Common myeloid progenitor, CD34-positive (primary cell): ENCODE data around the gene IFT80.
A peak's percentile ranks its signal among the peaks of the same experiment; 100 is the strongest.

ENCODE experiments used
- CTCF ChIA-PET: fragments of 350-600 bp; sonication (Branson Sonifier 250); formaldehyde crosslinking; loops from one replicate; lab custom pipeline; 2021; ENCODE audit warnings: antibody characterized with exemption; lab: Charles Lee
- POLR2A ChIA-PET: fragments of 350-600 bp; sonication (Branson Sonifier 250); formaldehyde crosslinking; loops from one replicate; lab custom pipeline; 2021; ENCODE audit warnings: antibody characterized with exemption; lab: Charles Lee
- DNase-seq, 3 donors: peaks; one replicate each; pipeline versions ENCODE4 v3.0.0 to v3.0.0-alpha.2; 2013
- H3K27ac ChIP-seq, 2 experiments: 1 replicate in 1 of 2; 2 replicates in 1 of 2; pipeline ENCODE4 v1.7.0; 2013; ENCODE audit warnings: inconsistent platforms in 2 of 2, low read length in 2 of 2, mild to moderate bottlenecking in 2 of 2, low read depth in 1 of 2, moderate library complexity in 1 of 2; ENCODE audit not compliant: severe bottlenecking in 2 of 2, insufficient read depth in 1 of 2, poor library complexity in 1 of 2
- H3K27me3 ChIP-seq, 5 experiments: replicated peaks in 2 of 5; 1 replicate in 3 of 5; 2 replicates in 2 of 5; pipeline versions ENCODE4 v1.6.1 to v1.7.0; 2013; ENCODE audit warnings: low read length in 4 of 5, mild to moderate bottlenecking in 2 of 5, moderate library complexity in 2 of 5, inconsistent platforms in 1 of 5; ENCODE audit not compliant: insufficient read depth in 5 of 5, control insufficient read depth in 4 of 5
- H3K36me3 ChIP-seq, 4 experiments: 1 replicate in 2 of 4; 2 replicates in 2 of 4; pipeline versions ENCODE4 v1.6.1 to v1.7.0; 2013; ENCODE audit warnings: low read length in 3 of 4, control low read depth in 1 of 4, mild to moderate bottlenecking in 1 of 4; ENCODE audit not compliant: control insufficient read depth in 4 of 4, insufficient read depth in 4 of 4
- H3K4me1 ChIP-seq, 4 experiments: 1 replicate in 3 of 4; 2 replicates in 1 of 4; pipeline versions ENCODE4 v1.6.1 to v1.7.1; 2013; ENCODE audit warnings: low read length in 3 of 4, mild to moderate bottlenecking in 3 of 4, control low read depth in 1 of 4, inconsistent platforms in 1 of 4, moderate library complexity in 1 of 4; ENCODE audit not compliant: control insufficient read depth in 4 of 4, insufficient read depth in 4 of 4; ENCODE audit errors: control extremely low read depth in 1 of 4
- H3K4me3 ChIP-seq, 7 experiments: 1 replicate in 4 of 7; 2 replicates in 3 of 7; pipeline versions ENCODE4 v1.5.1 to v1.7.0; 2013; ENCODE audit warnings: mild to moderate bottlenecking in 7 of 7, low read length in 6 of 7, moderate library complexity in 6 of 7, inconsistent platforms in 2 of 7, low read depth in 2 of 7, control low read depth in 1 of 7; ENCODE audit not compliant: insufficient read depth in 4 of 7, control insufficient read depth in 1 of 7; ENCODE audit errors: extremely low read depth in 1 of 7
- H3K9me3 ChIP-seq, 5 experiments: 1 replicate in 4 of 5; 2 replicates in 1 of 5; pipeline versions ENCODE4 v1.6.1 to v1.7.1; 2013; ENCODE audit warnings: low read length in 4 of 5, mild to moderate bottlenecking in 2 of 5, inconsistent platforms in 1 of 5, low read depth in 1 of 5, moderate library complexity in 1 of 5; ENCODE audit not compliant: control insufficient read depth in 4 of 5, insufficient read depth in 2 of 5; ENCODE audit errors: control extremely low read depth in 1 of 5
- WGBS: methylation state at CpG from one replicate; pipeline ENCODE4 v1.1.5; 2013; ENCODE audit not compliant: insufficient coverage; 5-methylcytosine and 5-hydroxymethylcytosine counted together

The IFT80 gene

DNA sequence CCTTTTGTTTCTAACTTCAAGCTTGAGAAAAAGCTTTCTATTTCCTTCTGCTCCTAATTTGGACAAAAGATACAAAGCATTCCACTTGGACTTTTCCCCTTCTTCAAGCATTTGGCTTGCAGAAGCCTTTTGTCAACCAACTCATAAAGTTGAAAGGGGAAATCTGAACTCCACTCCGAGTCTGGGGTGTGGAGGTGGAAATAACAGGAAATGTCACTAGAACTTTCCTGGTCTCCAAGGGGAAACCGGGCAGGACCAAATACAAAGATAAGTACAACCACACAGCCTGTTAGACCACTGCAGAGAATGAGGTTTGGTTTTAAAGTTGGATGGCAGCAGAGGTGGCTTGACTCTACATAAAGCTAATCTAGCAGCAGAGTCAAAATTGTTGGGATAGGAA is 178.0 kb downstream of the IFT80 start:
- ChIA-PET CTCF (interaction anchor here (1.4 to 7.5 kb wide), 5 partner anchors 8 to 193 kb away, joined by 3 to 38 read pairs (median 6); no protein-coding TSS in a partner anchor), POLR2A (no interaction called here)
- Histone ChIP-seq H3K36me3 (no peaks in the 10 kb centered on the region), H3K9me3 (no peaks in the 10 kb centered on the region), H3K4me1 (peaks cover 0 to 70% (median 39%) of the 10 kb centered on the region in 4 experiments), H3K27me3 (no peaks in the 10 kb centered on the region), H3K4me3 (peak overlapping the region in 2 of 7 experiments; percentile 42 to 52), H3K27ac (peak overlapping the region in 1 of 2 experiments; percentile 69)
- no CpG with 5 or more reads among the region's 2 CpGs for WGBS
- DNase-seq: no peak

DNA sequence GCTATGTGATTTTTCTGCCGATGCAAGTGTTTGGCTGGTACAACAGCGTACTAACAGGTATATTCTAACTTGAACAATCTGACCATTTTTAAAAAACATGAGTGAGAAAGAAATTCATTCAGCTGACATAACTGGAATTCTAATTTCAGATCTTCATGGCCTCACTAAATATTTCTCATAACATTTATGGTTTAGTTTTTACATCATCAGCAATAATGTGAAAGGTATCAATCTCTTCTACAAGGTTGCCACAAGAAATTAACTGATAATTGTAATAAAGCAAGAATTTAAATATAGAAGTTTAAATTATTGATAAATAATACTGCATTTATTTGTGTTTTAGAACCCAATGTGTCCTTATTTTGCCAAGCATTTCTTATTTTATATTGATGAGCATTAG is 179.0 kb downstream of the IFT80 start:
- Histone ChIP-seq H3K4me1 (peaks cover 0 to 69% (median 34%) of the 10 kb centered on the region in 4 experiments), H3K9me3 (no peaks in the 10 kb centered on the region), H3K4me3 (no peak overlapping the region), H3K27me3 (no peaks in the 10 kb centered on the region), H3K27ac (no peak overlapping the region), H3K36me3 (no peaks in the 10 kb centered on the region)
- POLR2A ChIA-PET: no interaction called here
- 100% methylated on average over 1 of the region's 2 CpGs for WGBS
- CTCF ChIA-PET: interaction anchor here (0.8 to 7.5 kb wide), 8 partner anchors 7 to 187 kb away, joined by 3 to 38 read pairs (median 6); no protein-coding TSS in a partner anchor
- DNase-seq: no peak

DNA sequence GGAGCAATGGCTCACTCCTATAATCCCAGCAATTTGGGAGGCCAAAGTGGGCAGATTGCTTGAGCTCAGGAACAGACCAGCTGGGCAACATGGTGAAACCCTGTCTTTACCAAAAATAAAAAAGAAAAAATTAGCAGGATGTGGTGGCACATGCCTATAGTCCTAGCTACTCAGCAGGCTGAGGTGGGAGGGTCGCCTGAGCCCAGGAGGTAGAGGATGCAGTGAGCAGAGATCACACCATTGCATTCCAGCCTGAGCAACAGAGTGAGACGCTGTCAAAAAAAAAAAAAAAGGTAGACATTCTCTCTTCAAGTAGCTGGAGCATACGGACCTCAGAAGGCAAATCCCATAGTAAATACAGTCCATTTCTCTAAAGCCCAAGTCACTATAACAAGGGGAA is 180.9 kb downstream of the IFT80 start:
- no peaks in the 10 kb centered on the region for H3K27me3 ChIP-seq
- ChIA-PET CTCF (interaction anchor here (0.8 to 3.3 kb wide), 7 partner anchors 41 to 268 kb away, joined by 3 to 10 read pairs (median 3); no protein-coding TSS in a partner anchor), POLR2A (no interaction called here)
- H3K9me3 ChIP-seq: no peaks in the 10 kb centered on the region
- DNase-seq: peak in 1 of 3 donors; percentile 35
- H3K4me1 ChIP-seq: peaks cover 0 to 55% (median 22%) of the 10 kb centered on the region in 4 experiments
- peak overlapping the region in 1 of 7 experiments; percentile 27 for H3K4me3 ChIP-seq
- H3K27ac ChIP-seq: peak overlapping the region in 1 of 2 experiments; percentile 40
- WGBS: 0% methylated on average over 1 of the region's 3 CpGs
- no peaks in the 10 kb centered on the region for H3K36me3 ChIP-seq

DNA sequence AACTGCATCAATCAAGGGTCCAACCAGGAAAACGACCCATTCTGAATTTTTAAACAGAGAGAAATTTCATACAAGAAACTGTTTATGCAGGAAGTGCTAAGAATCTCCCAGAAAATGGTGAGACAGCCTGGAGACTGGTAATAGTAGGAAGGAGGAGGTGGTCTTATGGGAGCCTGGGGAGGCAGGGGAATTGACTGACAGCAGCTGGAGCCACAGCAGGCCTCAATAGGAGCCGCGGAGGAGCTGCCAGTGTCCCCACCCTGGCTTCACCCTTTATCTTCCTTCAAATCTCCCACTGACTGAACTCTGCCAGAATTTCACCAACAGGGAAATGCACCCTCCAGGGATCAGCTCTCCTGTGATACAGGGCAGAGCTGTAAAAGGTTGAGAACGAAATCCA is 181.3 kb downstream of the IFT80 start:
- H3K36me3 ChIP-seq: no peaks in the 10 kb centered on the region
- peak overlapping the region in 1 of 2 experiments; percentile 40 for H3K27ac ChIP-seq
- WGBS: 67% methylated on average over 1 of the region's 4 CpGs
- POLR2A ChIA-PET: no interaction called here
- H3K9me3 ChIP-seq: no peaks in the 10 kb centered on the region
- no peaks in the 10 kb centered on the region for H3K27me3 ChIP-seq
- CTCF ChIA-PET: interaction anchor here (1.0 to 3.3 kb wide), 5 partner anchors 7 to 55 kb away, joined by 3 to 10 read pairs (median 4); partner anchors contain the start of gene C3orf80
- peak overlapping the region in 1 of 7 experiments; percentile 27 for H3K4me3 ChIP-seq
- DNase-seq: no peak
- H3K4me1 ChIP-seq: peaks cover 0 to 50% (median 22%) of the 10 kb centered on the region in 4 experiments

DNA sequence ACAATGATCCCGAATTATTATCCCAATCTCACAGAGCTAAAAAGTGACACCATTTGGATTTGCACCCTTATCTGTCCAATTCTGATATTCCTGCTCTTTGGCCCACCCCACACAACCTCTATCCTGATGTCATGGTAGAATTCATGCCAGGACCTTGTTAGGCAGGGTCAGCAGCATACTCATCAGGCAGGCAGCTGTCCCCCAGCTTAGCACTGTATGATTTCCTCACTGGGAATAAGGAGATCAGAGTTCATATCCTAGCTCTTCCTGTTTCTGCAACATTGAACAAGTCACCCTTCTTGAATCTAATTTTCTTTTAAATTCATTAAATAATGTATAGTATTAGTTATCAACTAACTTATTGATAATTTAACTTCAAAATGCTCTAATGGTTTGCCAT is 185.8 kb downstream of the IFT80 start:
- H3K9me3 ChIP-seq: no peaks in the 10 kb centered on the region
- WGBS: 86% methylated on average over 1 of the region's 1 CpG
- H3K27me3 ChIP-seq: no peaks in the 10 kb centered on the region
- H3K4me1 ChIP-seq: peaks cover 0 to 17% (median 10%) of the 10 kb centered on the region in 4 experiments
- no peak overlapping the region for H3K4me3 ChIP-seq
- H3K27ac ChIP-seq: no peak overlapping the region
- H3K36me3 ChIP-seq: no peaks in the 10 kb centered on the region
- ChIA-PET POLR2A (no interaction called here), CTCF (interaction anchor here (3.6 to 4.8 kb wide), 2 partner anchors 10 to 12 kb away, joined by 14 to 38 read pairs; partner anchors contain the start of gene C3orf80)
- no peak for DNase-seq

DNA sequence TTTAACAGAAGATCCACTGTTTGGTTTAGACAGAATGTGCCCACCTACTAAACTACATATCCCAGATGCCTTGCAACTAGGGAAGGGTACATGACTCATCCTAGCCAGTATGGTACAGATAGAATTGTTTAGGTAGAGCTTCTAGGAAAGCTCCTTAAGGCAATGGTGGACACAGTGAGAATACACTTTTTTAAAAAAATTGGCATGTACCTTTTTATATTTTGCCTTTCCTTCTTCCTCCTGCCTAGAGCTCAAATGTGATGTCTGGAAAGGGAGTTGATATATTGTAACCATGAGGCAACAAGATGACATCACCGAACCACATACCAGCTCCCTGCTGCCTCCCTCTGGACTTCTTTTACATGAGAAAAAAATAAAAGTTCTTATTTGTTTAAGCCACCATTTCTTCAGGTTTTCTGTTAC is 188.2 kb downstream of the IFT80 start:
- ChIA-PET POLR2A (no interaction called here), CTCF (interaction anchor here (0.7 to 4.8 kb wide), 13 partner anchors 9 to 178 kb away, joined by 3 to 38 read pairs (median 5); partner anchors contain the start of gene C3orf80)
- H3K36me3 ChIP-seq: no peaks in the 10 kb centered on the region
- no peak overlapping the region for H3K4me3 ChIP-seq
- H3K27me3 ChIP-seq: no peaks in the 10 kb centered on the region
- H3K4me1 ChIP-seq: peaks cover 0 to 5% (median 4%) of the 10 kb centered on the region in 4 experiments
- H3K27ac ChIP-seq: no peak overlapping the region
- no peaks in the 10 kb centered on the region for H3K9me3 ChIP-seq
- DNase-seq: peak; percentile 54 to 73 (median 71)
- WGBS: no CpG with 5 or more reads among the region's 1 CpG

DNA sequence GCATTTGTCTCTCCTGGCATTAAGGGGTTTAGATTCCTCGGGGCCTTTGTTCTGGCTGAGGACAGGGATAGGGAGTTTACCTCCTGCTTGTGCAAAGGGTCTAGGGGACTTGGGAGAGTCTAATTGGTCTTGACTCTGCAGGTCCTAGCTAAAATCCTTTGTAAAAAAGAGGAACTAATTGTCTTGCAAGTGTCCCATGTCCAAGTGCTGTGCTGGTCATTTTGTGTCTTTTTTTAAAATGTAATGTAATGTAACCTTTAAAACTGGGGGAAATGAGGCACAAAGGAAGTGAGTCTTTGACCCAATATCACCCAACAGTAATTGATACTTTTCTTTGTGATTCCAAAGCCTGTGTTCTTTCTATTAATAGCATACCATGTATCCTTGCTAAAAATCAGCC is 188.7 kb downstream of the IFT80 start:
- Histone ChIP-seq H3K27ac (no peak overlapping the region), H3K4me3 (no peak overlapping the region), H3K36me3 (no peaks in the 10 kb centered on the region), H3K9me3 (no peaks in the 10 kb centered on the region), H3K4me1 (peaks cover 0 to 5% (median 4%) of the 10 kb centered on the region in 4 experiments), H3K27me3 (no peaks in the 10 kb centered on the region)
- DNase-seq: no peak
- ChIA-PET CTCF (interaction anchor here (1.2 to 4.8 kb wide), 8 partner anchors 9 to 47 kb away, joined by 3 to 38 read pairs (median 12); partner anchors contain the start of gene C3orf80), POLR2A (no interaction called here)
- WGBS: 83% methylated on average over 1 of the region's 1 CpG
